Uterus (tissue), 4 donors: Measurements from ENCODE around the gene CAMK2G. TPM values are rescaled to one million over a fixed set of nuclear protein-coding genes. Genes with fewer than 3 reads are reported as not detected.

Source experiments
- DNase-seq, 2 donors: peaks; one replicate each; pipeline ENCODE4 v3.0.0-alpha.2; 2019 to 2020
- H3K27ac ChIP-seq, 2 donors: fragments of 200-600 bp; sonication (generic); 1 replicate in 1 of 2; 2 replicates in 1 of 2; pipeline ENCODE4 v1.5.1; 2016 to 2018
- H3K27me3 ChIP-seq, 2 donors: fragments of 200-600 bp; sonication (generic); one replicate each; pipeline ENCODE4 v1.5.1; 2018 to 2019; ENCODE audit warnings: control low read depth in 1 of 2
- H3K36me3 ChIP-seq, 2 donors: fragments of 200-600 bp; sonication (generic); one replicate each; pipeline ENCODE4 v1.5.1; 2019; ENCODE audit warnings: control low read depth in 1 of 2
- H3K4me1 ChIP-seq, 2 donors: fragments of 200-600 bp; sonication (generic); one replicate each; pipeline ENCODE4 v1.5.1; 2018 to 2019; ENCODE audit warnings: control low read depth in 1 of 2
- H3K4me3 ChIP-seq, 2 donors: fragments of 200-600 bp; sonication (generic); 1 replicate in 1 of 2; 2 replicates in 1 of 2; pipeline ENCODE4 v1.5.1; 2018 to 2019; ENCODE audit warnings: mild to moderate bottlenecking in 1 of 2
- H3K9me3 ChIP-seq, 2 donors: fragments of 200-600 bp; sonication (generic); one replicate each; pipeline ENCODE4 v1.5.1; 2019; ENCODE audit warnings: control low read depth in 1 of 2
- CTCF ChIP-seq, 4 experiments: fragments of 200-600 bp in 2 of 4; fragments of 450-650 bp in 2 of 4; sonication (generic) in 2 of 4; IDR thresholded peaks; one replicate each; pipeline ENCODE4 v1.5.1; 2016 to 2019; ENCODE audit warnings: antibody characterized with exemption in 4 of 4, mild to moderate bottlenecking in 2 of 4, moderate library complexity in 1 of 4
- POLR2A ChIP-seq, 2 donors: fragments of 450-650 bp; IDR thresholded peaks; one replicate each; pipeline ENCODE4 v1.6.1; 2016; ENCODE audit warnings: antibody characterized with exemption in 2 of 2, mild to moderate bottlenecking in 1 of 2, moderate library complexity in 1 of 2
- intact Hi-C: fragments of 100-400 bp; cut with DNase I; formaldehyde crosslinking; loops from one replicate; pipeline ENCODE4 v1.15.1; 2023; ENCODE audit warnings: low total_unique reads
- total RNA-seq, 4 donors: library from RNA; depleted of rRNA in 3 of 4; stranded (reverse); fragments of >200 nt in 3 of 4; gene quantifications; one replicate each; pipeline versions ENCODE4 v1.1.0 to v1.2.4, GENCODE V29; 2014 to 2023
- donor health status: DM: yes; HTN: yes; CAD: no.

CAMK2G gene
- total RNA-seq, 4 donors from 2014 or later = 17.9 to 79.9 (median 40.0) TPM

GRCh38 chr10:73887294-73888039 lies 13.1 kb upstream of the CAMK2G start:
- no peaks in the 10 kb centered on the region for H3K36me3 ChIP-seq
- H3K9me3 ChIP-seq = no peaks in the 10 kb centered on the region
- H3K4me3 ChIP-seq = no peak overlapping the region
- intact Hi-C loops = loop anchor here (2.0 to 5.0 kb wide), 2 partner anchors 53 to 195 kb away; no protein-coding TSS in a partner anchor
- H3K27me3 ChIP-seq = no peaks in the 10 kb centered on the region
- TF ChIP-seq CTCF (IDR thresholded peaks at IDR 0.05) = no peak
- peak in 1 of 2 donors; percentile 18 for TF ChIP-seq POLR2A (IDR thresholded peaks at IDR 0.05)
- peak overlapping the region; percentile 82 to 86 for H3K27ac ChIP-seq
- DNase-seq = peak; percentile 74 to 82
- peaks cover 11 to 20% of the 10 kb centered on the region in 2 donors for H3K4me1 ChIP-seq

- intact Hi-C loops = loop anchor here (2.0 to 5.0 kb wide), 2 partner anchors 54 to 196 kb away; no protein-coding TSS in a partner anchor
- Histone ChIP-seq H3K4me3 (no peak overlapping the region), H3K36me3 (no peaks in the 10 kb centered on the region), H3K27ac (peak overlapping the region; percentile 82 to 86), H3K27me3 (no peaks in the 10 kb centered on the region), H3K4me1 (peaks cover 11 to 20% of the 10 kb centered on the region in 2 donors), H3K9me3 (no peaks in the 10 kb centered on the region)
- TF ChIP-seq POLR2A (IDR thresholded peaks at IDR 0.05) (no peak), CTCF (IDR thresholded peaks at IDR 0.05) (no peak)
- no peak for DNase-seq
Observed at GRCh38 chr10:73886661-73887293, 12.4 kb upstream of the CAMK2G start.

- Histone ChIP-seq H3K4me3 (no peak overlapping the region), H3K4me1 (peaks cover 11 to 20% of the 10 kb centered on the region in 2 donors), H3K27me3 (no peaks in the 10 kb centered on the region), H3K9me3 (no peaks in the 10 kb centered on the region), H3K27ac (peak overlapping the region; percentile 82 to 86), H3K36me3 (no peaks in the 10 kb centered on the region)
- intact Hi-C loops = loop anchor here (2.0 to 5.0 kb wide), 2 partner anchors 55 to 196 kb away; no protein-coding TSS in a partner anchor
- TF ChIP-seq POLR2A (IDR thresholded peaks at IDR 0.05) (no peak), CTCF (IDR thresholded peaks at IDR 0.05) (peak; percentile 84 to 93 (median 89))
- peak; percentile 79 to 80 for DNase-seq
Observed at GRCh38 chr10:73886085-73886529, 11.8 kb upstream of the CAMK2G start.

GRCh38 chr10:73884017-73884416 lies 9.7 kb upstream of the CAMK2G start:
- Histone ChIP-seq H3K27ac (no peak overlapping the region), H3K27me3 (no peaks in the 10 kb centered on the region), H3K4me3 (no peak overlapping the region), H3K4me1 (peaks cover 11 to 20% of the 10 kb centered on the region in 2 donors), H3K9me3 (no peaks in the 10 kb centered on the region), H3K36me3 (no peaks in the 10 kb centered on the region)
- intact Hi-C loops = no loop called here
- no peak for TF ChIP-seq CTCF (IDR thresholded peaks at IDR 0.05)
- TF ChIP-seq POLR2A (IDR thresholded peaks at IDR 0.05) = no peak
- DNase-seq = no peak
